GM18951 (cell line): ENCODE data around the gene TRAM2.

ENCODE experiments used
- POLR2A ChIP-seq: IDR thresholded peaks from 4 replicates; pipeline ENCODE4 v1.6.1; 2011; ENCODE audit warnings: mild to moderate bottlenecking; ENCODE audit not compliant: insufficient read length, insufficient read depth; ENCODE audit errors: extremely low read depth
- in situ Hi-C: fragments of 300-500 bp; cut with MboI; formaldehyde crosslinking; loops from one replicate; pipeline ENCODE4 v1.12.0; 2022; ENCODE audit warnings: low sequenced_read_pairs, mixed read lengths, inconsistent platforms; ENCODE audit not compliant: unreplicated experiment

TRAM2 gene

GRCh38 chr6:52598824-52599190 lies 21.9 kb upstream of the TRAM2 start:
- TF ChIP-seq POLR2A, result no peak
- in situ Hi-C loops, result loop anchor here (10.0 kb wide), 1 partner anchor 184 kb away; no protein-coding TSS in a partner anchor

GRCh38 chr6:52598123-52598823 lies 21.4 kb upstream of the TRAM2 start:
- in situ Hi-C loops, result loop anchor here (10.0 kb wide), 1 partner anchor 183 kb away; no protein-coding TSS in a partner anchor
- TF ChIP-seq POLR2A, result no peak

- no peak for TF ChIP-seq POLR2A
- in situ Hi-C loops, result loop anchor here (10.0 kb wide), 1 partner anchor 183 kb away; no protein-coding TSS in a partner anchor
Observed at GRCh38 chr6:52597738-52598122, 20.9 kb upstream of the TRAM2 start.

GRCh38 chr6:52596371-52597028 lies 19.6 kb upstream of the TRAM2 start:
- no peak for TF ChIP-seq POLR2A
- in situ Hi-C loops, result loop anchor here (10.0 kb wide), 1 partner anchor 182 kb away; no protein-coding TSS in a partner anchor

GRCh38 chr6:52595796-52596130 lies 18.9 kb upstream of the TRAM2 start:
- in situ Hi-C loops, result loop anchor here (10.0 kb wide), 1 partner anchor 181 kb away; no protein-coding TSS in a partner anchor
- TF ChIP-seq POLR2A, result no peak

GRCh38 chr6:52595000-52595795 lies 18.3 kb upstream of the TRAM2 start:
- in situ Hi-C loops, result loop anchor here (10.0 kb wide), 1 partner anchor 180 kb away; no protein-coding TSS in a partner anchor

GRCh38 chr6:52594221-52594620 lies 17.4 kb upstream of the TRAM2 start:
- TF ChIP-seq POLR2A, result no peak
- in situ Hi-C loops, result loop anchor here (10.0 kb wide), 1 partner anchor 179 kb away; no protein-coding TSS in a partner anchor

More at GRCh38 chr6:52595000-52595795, 18.3 kb upstream of the TRAM2 start:
- TF ChIP-seq POLR2A, result no peak

- no peak for TF ChIP-seq POLR2A
- in situ Hi-C loops, result loop anchor here (10.0 kb wide), 1 partner anchor 177 kb away; no protein-coding TSS in a partner anchor
Observed at GRCh38 chr6:52591832-52592231, 15.0 kb upstream of the TRAM2 start.

- no peak for TF ChIP-seq POLR2A
- in situ Hi-C loops, result loop anchor here (10.0 kb wide), 1 partner anchor 176 kb away; no protein-coding TSS in a partner anchor
Observed at GRCh38 chr6:52590152-52590891, 13.5 kb upstream of the TRAM2 start.

- TF ChIP-seq POLR2A, result no peak
- in situ Hi-C loops, result no loop called here
Observed at GRCh38 chr6:52588710-52589091, 11.8 kb upstream of the TRAM2 start.

GRCh38 chr6:52588087-52588709 lies 11.3 kb upstream of the TRAM2 start:
- in situ Hi-C loops, result no loop called here
- no peak for TF ChIP-seq POLR2A

GRCh38 chr6:52587001-52587400 lies 10.1 kb upstream of the TRAM2 start:
- in situ Hi-C loops, result no loop called here
- no peak for TF ChIP-seq POLR2A

- in situ Hi-C loops, result no loop called here
- no peak for TF ChIP-seq POLR2A
Observed at GRCh38 chr6:52584203-52584602, 7.3 kb upstream of the TRAM2 start.
